ENCODE data around the gene CROCC2.

CROCC2 gene

DNA sequence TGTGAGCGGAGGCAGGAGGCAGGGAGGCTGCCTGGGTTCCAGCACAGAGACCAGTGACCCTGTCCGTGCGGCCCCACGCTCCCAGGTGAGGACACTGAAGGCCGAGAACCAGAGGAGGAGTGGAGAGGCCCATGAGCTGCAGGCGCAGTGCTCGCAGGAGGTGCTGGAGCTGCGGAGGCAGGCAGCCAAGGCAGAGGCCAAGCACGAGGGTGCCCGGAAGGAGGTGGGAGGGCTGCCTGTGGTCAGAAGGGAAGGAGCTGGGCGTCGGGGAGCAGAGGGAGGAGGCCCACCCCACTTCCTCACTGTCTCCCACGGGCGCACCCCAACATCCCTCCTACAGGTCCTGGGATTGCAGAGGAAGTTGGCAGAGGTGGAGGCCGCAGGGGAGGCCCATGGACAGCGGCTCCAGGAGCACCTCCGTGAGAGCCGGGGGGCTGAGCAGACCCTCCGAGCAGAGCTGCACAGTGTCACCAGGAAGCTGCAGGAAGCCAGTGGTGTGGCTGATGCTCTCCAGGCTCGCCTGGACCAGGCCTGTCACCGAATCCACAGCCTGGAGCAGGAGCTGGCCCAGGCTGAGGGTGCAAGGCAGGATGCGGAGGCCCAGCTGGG lies 59.3 kb downstream of the CROCC2 start:
- no peaks in the 10 kb centered on the region for H3K36me3 ChIP-seq (ENCODE audit: control insufficient read depth, insufficient read depth, low read length, severe bottlenecking)
- no peak overlapping the region for H3K4me3 ChIP-seq (ENCODE audit: low read length)
- no peak overlapping the region for H3K9ac ChIP-seq (ENCODE audit: low read length)
- H3K9me3 ChIP-seq (ENCODE audit: control insufficient read depth, low read length), result peaks cover 5% of the 10 kb centered on the region
- DNase-seq (ENCODE audit: low read depth), result no peak
- peaks cover 27% of the 10 kb centered on the region for H3K4me1 ChIP-seq (ENCODE audit: control insufficient read depth, insufficient read depth, low read length)
- peaks cover 3% of the 10 kb centered on the region for H3K27me3 ChIP-seq (replicated peaks; ENCODE audit: control insufficient read depth, insufficient read depth, low read length)

- no peak overlapping the region for H3K4me3 ChIP-seq (ENCODE audit: low read length)
- H3K36me3 ChIP-seq (ENCODE audit: control insufficient read depth, insufficient read depth, low read length, severe bottlenecking), result no peaks in the 10 kb centered on the region
- peaks cover 3% of the 10 kb centered on the region for H3K27me3 ChIP-seq (replicated peaks; ENCODE audit: control insufficient read depth, insufficient read depth, low read length)
- peaks cover 22% of the 10 kb centered on the region for H3K4me1 ChIP-seq (ENCODE audit: control insufficient read depth, insufficient read depth, low read length)
- H3K9me3 ChIP-seq (ENCODE audit: control insufficient read depth, low read length), result peaks cover 5% of the 10 kb centered on the region
- no peak for DNase-seq (ENCODE audit: low read depth)
- no peak overlapping the region for H3K9ac ChIP-seq (ENCODE audit: low read length)
Observed at GRCh38 chr2:240965905-240966456, 59.8 kb downstream of the CROCC2 start.

- Histone ChIP-seq H3K9me3 (ENCODE audit: control insufficient read depth, low read length) (peaks cover 5% of the 10 kb centered on the region), H3K4me3 (ENCODE audit: low read length) (no peak overlapping the region), H3K9ac (ENCODE audit: low read length) (no peak overlapping the region), H3K4me1 (ENCODE audit: control insufficient read depth, insufficient read depth, low read length) (peaks cover 18% of the 10 kb centered on the region), H3K36me3 (ENCODE audit: control insufficient read depth, insufficient read depth, low read length, severe bottlenecking) (no peaks in the 10 kb centered on the region), H3K27me3 (replicated peaks; ENCODE audit: control insufficient read depth, insufficient read depth, low read length) (peaks cover 3% of the 10 kb centered on the region)
- DNase-seq (ENCODE audit: low read depth), result no peak
Observed at GRCh38 chr2:240966457-240966905, 60.3 kb downstream of the CROCC2 start.

DNA sequence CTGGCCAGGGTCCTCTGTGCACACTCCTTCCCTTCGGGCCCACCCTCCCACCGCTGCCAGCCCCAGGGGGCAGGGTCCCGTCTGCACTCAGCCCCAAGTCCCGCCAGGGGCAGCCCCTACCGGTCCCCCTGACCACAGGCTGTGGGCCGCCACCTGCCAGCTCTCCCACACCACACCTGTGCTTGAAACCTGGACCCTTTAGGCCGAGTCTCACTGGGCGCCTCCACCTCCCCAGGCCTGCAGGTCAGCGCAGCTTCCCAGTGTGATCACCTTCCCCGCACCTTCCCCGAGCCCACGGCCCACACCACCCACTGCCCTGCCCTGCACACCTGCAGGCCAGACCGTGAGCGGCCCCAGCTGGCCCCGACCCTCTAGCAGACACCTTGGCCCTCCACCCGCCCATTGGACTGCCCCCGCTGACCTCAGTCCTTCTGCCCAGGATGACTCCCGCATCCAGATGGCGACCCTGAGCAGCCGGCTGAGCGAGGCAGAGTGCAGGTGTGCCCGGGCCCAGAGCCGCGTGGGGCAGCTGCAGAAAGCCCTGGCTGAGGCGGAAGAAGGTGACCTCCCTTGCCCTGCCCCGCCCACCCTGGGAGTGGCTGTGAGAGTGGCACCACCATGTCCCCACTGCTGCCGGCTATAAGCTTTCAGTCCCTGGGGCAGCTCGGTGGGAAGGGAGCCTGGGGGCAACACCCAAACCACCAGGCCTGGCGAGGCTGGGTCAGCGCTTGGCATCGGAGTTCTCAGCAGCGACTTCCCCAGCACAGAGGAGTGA lies 61.0 kb downstream of the CROCC2 start:
- H3K4me1 ChIP-seq (ENCODE audit: control insufficient read depth, insufficient read depth, low read length), result peaks cover 19% of the 10 kb centered on the region
- H3K4me3 ChIP-seq (ENCODE audit: low read length), result no peak overlapping the region
- no peak overlapping the region for H3K9ac ChIP-seq (ENCODE audit: low read length)
- DNase-seq (ENCODE audit: low read depth), result no peak
- no peaks in the 10 kb centered on the region for H3K36me3 ChIP-seq (ENCODE audit: control insufficient read depth, insufficient read depth, low read length, severe bottlenecking)
- peaks cover 5% of the 10 kb centered on the region for H3K9me3 ChIP-seq (ENCODE audit: control insufficient read depth, low read length)
- peaks cover 3% of the 10 kb centered on the region for H3K27me3 ChIP-seq (replicated peaks; ENCODE audit: control insufficient read depth, insufficient read depth, low read length)

DNA sequence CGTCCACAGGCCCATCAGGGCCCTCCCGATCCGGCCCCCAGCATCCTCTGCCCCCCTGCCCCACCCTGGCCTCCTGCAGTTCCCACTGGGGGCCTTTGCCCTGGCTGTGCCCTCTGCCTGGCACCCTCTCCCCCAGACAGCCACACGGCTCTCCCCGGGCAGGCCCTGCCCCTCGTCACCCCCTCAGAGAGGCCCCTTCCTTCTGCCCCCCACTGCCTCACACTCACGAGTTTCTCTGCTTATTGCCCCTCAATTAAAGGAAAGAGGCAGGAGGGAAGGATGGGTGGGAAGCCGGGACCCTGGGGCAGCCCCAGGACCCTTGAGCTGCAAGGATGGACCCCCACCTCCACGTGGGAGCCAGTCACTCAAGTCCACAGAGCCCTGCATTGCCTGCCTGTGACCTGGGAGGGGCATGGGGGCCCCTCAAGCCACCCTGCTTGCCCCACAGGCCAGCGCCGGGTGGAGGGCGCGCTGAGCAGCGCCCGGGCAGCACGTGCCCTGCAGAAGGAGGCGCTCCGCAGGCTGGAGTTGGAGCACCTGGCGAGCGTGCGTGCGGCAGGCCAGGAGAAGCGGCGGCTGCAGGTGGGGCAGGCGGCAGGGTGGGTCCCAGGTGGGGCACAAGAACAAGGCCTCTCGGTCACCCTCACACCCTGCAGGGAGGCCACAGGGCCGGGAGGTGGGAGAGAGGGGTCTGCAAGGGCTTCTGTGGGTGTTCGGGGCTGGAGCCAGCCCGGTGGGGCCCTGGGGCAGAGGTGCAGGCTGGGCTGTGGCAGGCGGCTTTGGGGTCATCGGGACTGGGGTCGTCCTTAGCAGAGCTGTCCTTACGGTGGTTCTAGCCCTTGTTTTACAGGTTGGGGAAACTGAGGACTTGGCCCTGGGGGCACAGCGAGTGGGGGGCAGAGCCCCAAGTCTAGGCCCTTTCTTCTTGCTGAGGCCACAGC lies 61.8 kb downstream of the CROCC2 start:
- Histone ChIP-seq H3K9ac (ENCODE audit: low read length) (no peak overlapping the region), H3K36me3 (ENCODE audit: control insufficient read depth, insufficient read depth, low read length, severe bottlenecking) (no peaks in the 10 kb centered on the region), H3K4me1 (ENCODE audit: control insufficient read depth, insufficient read depth, low read length) (peaks cover 20% of the 10 kb centered on the region), H3K27me3 (replicated peaks; ENCODE audit: control insufficient read depth, insufficient read depth, low read length) (peaks cover 3% of the 10 kb centered on the region), H3K9me3 (ENCODE audit: control insufficient read depth, low read length) (peaks cover 5% of the 10 kb centered on the region), H3K4me3 (ENCODE audit: low read length) (no peak overlapping the region)
- no peak for DNase-seq (ENCODE audit: low read depth)

DNA sequence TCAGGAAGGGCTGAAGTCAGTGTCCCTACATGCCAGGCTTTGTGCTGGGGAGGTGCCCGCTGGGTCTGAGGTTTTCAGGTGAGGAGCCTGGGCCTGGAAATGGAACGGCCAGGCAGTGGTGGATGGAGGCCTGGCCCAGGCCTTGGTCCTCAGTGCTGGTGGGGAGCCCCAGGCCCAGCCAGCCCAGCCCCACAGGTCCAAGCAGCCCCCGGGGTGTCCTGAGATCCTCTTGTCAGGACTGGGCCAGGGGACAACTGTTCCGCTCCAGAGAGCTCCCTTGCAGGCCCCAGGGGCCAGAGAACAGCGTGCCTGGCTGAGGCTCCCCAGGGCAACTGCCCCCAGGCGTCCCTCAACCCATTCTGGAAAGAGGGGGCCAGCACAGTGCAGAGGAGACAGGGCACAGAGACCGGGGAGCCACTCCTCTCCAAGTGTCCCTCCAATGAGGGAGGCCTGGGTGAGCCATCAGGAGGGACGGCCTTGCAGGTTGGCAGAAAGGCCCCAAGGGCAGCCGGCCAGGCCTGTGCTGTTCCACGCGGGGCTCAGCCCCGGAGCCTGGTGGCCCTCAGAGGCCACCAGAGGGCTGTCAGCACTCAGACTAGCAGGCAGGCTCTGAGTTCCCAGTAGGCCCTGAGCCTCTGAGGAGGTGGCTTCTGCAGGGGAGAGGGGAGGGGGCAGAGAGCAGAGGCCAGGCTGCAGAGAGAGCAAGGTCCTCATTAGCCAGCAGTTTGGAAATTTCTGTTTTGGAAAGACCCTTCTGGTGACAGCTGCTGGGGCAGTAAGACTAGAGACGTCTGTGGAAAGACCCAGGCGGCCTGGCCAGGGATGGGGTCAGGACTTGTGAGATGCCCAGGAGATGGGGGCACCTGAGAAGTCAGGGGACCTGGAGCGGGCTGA lies 62.8 kb downstream of the CROCC2 start:
- H3K27me3 ChIP-seq (replicated peaks; ENCODE audit: control insufficient read depth, insufficient read depth, low read length), result peaks cover 3% of the 10 kb centered on the region
- H3K9ac ChIP-seq (ENCODE audit: low read length), result peak overlapping the region; percentile 45
- no peak for DNase-seq (ENCODE audit: low read depth)
- no peak overlapping the region for H3K4me3 ChIP-seq (ENCODE audit: low read length)
- no peaks in the 10 kb centered on the region for H3K36me3 ChIP-seq (ENCODE audit: control insufficient read depth, insufficient read depth, low read length, severe bottlenecking)
- H3K9me3 ChIP-seq (ENCODE audit: control insufficient read depth, low read length), result peaks cover 5% of the 10 kb centered on the region
- H3K4me1 ChIP-seq (ENCODE audit: control insufficient read depth, insufficient read depth, low read length), result peaks cover 26% of the 10 kb centered on the region

- Histone ChIP-seq H3K9ac (ENCODE audit: low read length) (no peak overlapping the region), H3K4me1 (ENCODE audit: control insufficient read depth, insufficient read depth, low read length) (peaks cover 26% of the 10 kb centered on the region)
Observed at GRCh38 chr2:240970104-240970503, 64.0 kb downstream of the CROCC2 start.

GRCh38 chr2:240970816-240971215 lies 64.7 kb downstream of the CROCC2 start:
- no peak for DNase-seq (ENCODE audit: low read depth)
- Histone ChIP-seq H3K4me1 (ENCODE audit: control insufficient read depth, insufficient read depth, low read length) (peaks cover 26% of the 10 kb centered on the region), H3K9ac (ENCODE audit: low read length) (no peak overlapping the region), H3K9me3 (ENCODE audit: control insufficient read depth, low read length) (peaks cover 5% of the 10 kb centered on the region), H3K27me3 (replicated peaks; ENCODE audit: control insufficient read depth, insufficient read depth, low read length) (peaks cover 8% of the 10 kb centered on the region), H3K4me3 (ENCODE audit: low read length) (no peak overlapping the region), H3K36me3 (ENCODE audit: control insufficient read depth, insufficient read depth, low read length, severe bottlenecking) (no peaks in the 10 kb centered on the region)

More at GRCh38 chr2:240970104-240970503, 64.0 kb downstream of the CROCC2 start:
- Histone ChIP-seq H3K36me3 (ENCODE audit: control insufficient read depth, insufficient read depth, low read length, severe bottlenecking) (no peaks in the 10 kb centered on the region), H3K4me3 (ENCODE audit: low read length) (no peak overlapping the region), H3K9me3 (ENCODE audit: control insufficient read depth, low read length) (peaks cover 5% of the 10 kb centered on the region), H3K27me3 (replicated peaks; ENCODE audit: control insufficient read depth, insufficient read depth, low read length) (peaks cover 5% of the 10 kb centered on the region)
- DNase-seq (ENCODE audit: low read depth), result no peak

DNA sequence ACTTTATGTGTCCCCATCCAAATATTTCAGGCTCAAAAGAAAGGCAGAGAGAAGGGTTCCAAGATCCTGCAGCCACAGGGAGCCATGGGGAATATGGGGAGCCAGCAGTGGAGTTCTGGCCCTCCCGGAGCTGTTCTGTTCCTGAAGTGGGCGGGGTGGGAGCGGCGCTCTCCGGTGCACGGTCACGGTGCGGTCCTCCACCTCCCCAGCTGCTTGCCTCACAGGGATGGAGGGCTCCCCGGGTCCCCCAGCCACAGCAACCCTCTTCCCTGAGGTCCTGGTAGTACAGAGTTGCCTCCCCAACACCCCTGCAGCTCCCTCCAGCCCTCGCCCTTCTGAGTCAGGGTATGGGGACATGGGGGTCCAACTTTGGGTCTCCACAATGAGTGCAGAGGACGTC lies 66.1 kb downstream of the CROCC2 start:
- DNase-seq (ENCODE audit: low read depth), result no peak
- Histone ChIP-seq H3K36me3 (ENCODE audit: control insufficient read depth, insufficient read depth, low read length, severe bottlenecking) (no peaks in the 10 kb centered on the region), H3K4me3 (ENCODE audit: low read length) (peak overlapping the region; percentile 24), H3K9me3 (ENCODE audit: control insufficient read depth, low read length) (peaks cover 5% of the 10 kb centered on the region), H3K27me3 (replicated peaks; ENCODE audit: control insufficient read depth, insufficient read depth, low read length) (peaks cover 8% of the 10 kb centered on the region), H3K4me1 (ENCODE audit: control insufficient read depth, insufficient read depth, low read length) (peaks cover 26% of the 10 kb centered on the region), H3K9ac (ENCODE audit: low read length) (peak overlapping the region; percentile 70)

All from adipocyte (in vitro differentiated cells).